Uterus (tissue), 4 donors: ENCODE measurements around the gene LSP1. TPM values are rescaled to one million over a fixed set of nuclear protein-coding genes. Genes with fewer than 3 reads are reported as not detected.
A peak's percentile ranks its signal among the peaks of the same experiment; 100 is the strongest.

Experiments used
- DNase-seq, 2 donors: peaks; one replicate each; pipeline ENCODE4 v3.0.0-alpha.2; 2019 to 2020
- H3K27ac ChIP-seq, 2 donors: fragments of 200-600 bp; sonication (generic); 1 replicate in 1 of 2; 2 replicates in 1 of 2; pipeline ENCODE4 v1.5.1; 2016 to 2018
- H3K27me3 ChIP-seq, 2 donors: fragments of 200-600 bp; sonication (generic); one replicate each; pipeline ENCODE4 v1.5.1; 2018 to 2019; ENCODE audit warnings: control low read depth in 1 of 2
- H3K36me3 ChIP-seq, 2 donors: fragments of 200-600 bp; sonication (generic); one replicate each; pipeline ENCODE4 v1.5.1; 2019; ENCODE audit warnings: control low read depth in 1 of 2
- H3K4me1 ChIP-seq, 2 donors: fragments of 200-600 bp; sonication (generic); one replicate each; pipeline ENCODE4 v1.5.1; 2018 to 2019; ENCODE audit warnings: control low read depth in 1 of 2
- H3K4me3 ChIP-seq, 2 donors: fragments of 200-600 bp; sonication (generic); 1 replicate in 1 of 2; 2 replicates in 1 of 2; pipeline ENCODE4 v1.5.1; 2018 to 2019; ENCODE audit warnings: mild to moderate bottlenecking in 1 of 2
- H3K9me3 ChIP-seq, 2 donors: fragments of 200-600 bp; sonication (generic); one replicate each; pipeline ENCODE4 v1.5.1; 2019; ENCODE audit warnings: control low read depth in 1 of 2
- POLR2A ChIP-seq, 2 donors: fragments of 450-650 bp; IDR thresholded peaks; one replicate each; pipeline ENCODE4 v1.6.1; 2016; ENCODE audit warnings: antibody characterized with exemption in 2 of 2, mild to moderate bottlenecking in 1 of 2, moderate library complexity in 1 of 2
- intact Hi-C: fragments of 100-400 bp; cut with DNase I; formaldehyde crosslinking; loops from one replicate; pipeline ENCODE4 v1.15.1; 2023; ENCODE audit warnings: low total_unique reads
- total RNA-seq, 4 donors: library from RNA; depleted of rRNA in 3 of 4; stranded (reverse); fragments of >200 nt in 3 of 4; gene quantifications; one replicate each; pipeline versions ENCODE4 v1.1.0 to v1.2.4, GENCODE V29; 2014 to 2023
- TF ChIP-seq, protein P1 (sequence below), 4 experiments: fragments of 200-600 bp in 2 of 4; fragments of 450-650 bp in 2 of 4; sonication (generic) in 2 of 4; IDR thresholded peaks; one replicate each; pipeline ENCODE4 v1.5.1; 2016 to 2019; ENCODE audit warnings: antibody characterized with exemption in 4 of 4, mild to moderate bottlenecking in 2 of 4, moderate library complexity in 1 of 4
- donor health status: DM: yes; HTN: yes; CAD: no.

Gene LSP1
- total RNA-seq, 4 donors from 2014 or later = 11.2 to 112 (median 25.1) TPM

GRCh38 chr11:1834779-1835670 is 17.9 kb upstream of the LSP1 start, which contains the start of gene SYT8:
Gene SYT8 (plus strand): TSS chr11:1834990. CDS start chr11:1835106, 116 bp downstream.
- Histone ChIP-seq H3K27ac (no peak within 1 kb of the TSS), H3K4me1 (no peaks in the 10 kb centered on the region), H3K9me3 (no peaks in the 10 kb centered on the region), H3K27me3 (no peaks in the 10 kb centered on the region), H3K36me3 (no peaks in the 10 kb centered on the region), H3K4me3 (no peak within 1 kb of the TSS)
- DNase-seq = no peak
- intact Hi-C loops = loop anchor here (5.0 kb wide), 1 partner anchor 317 kb away; no protein-coding TSS in a partner anchor
- TF ChIP-seq, protein P1, sequence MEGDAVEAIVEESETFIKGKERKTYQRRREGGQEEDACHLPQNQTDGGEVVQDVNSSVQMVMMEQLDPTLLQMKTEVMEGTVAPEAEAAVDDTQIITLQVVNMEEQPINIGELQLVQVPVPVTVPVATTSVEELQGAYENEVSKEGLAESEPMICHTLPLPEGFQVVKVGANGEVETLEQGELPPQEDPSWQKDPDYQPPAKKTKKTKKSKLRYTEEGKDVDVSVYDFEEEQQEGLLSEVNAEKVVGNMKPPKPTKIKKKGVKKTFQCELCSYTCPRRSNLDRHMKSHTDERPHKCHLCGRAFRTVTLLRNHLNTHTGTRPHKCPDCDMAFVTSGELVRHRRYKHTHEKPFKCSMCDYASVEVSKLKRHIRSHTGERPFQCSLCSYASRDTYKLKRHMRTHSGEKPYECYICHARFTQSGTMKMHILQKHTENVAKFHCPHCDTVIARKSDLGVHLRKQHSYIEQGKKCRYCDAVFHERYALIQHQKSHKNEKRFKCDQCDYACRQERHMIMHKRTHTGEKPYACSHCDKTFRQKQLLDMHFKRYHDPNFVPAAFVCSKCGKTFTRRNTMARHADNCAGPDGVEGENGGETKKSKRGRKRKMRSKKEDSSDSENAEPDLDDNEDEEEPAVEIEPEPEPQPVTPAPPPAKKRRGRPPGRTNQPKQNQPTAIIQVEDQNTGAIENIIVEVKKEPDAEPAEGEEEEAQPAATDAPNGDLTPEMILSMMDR (IDR thresholded peaks at IDR 0.05) = no peak
- no peak for TF ChIP-seq POLR2A (IDR thresholded peaks at IDR 0.05)

- Histone ChIP-seq H3K27ac (no peak overlapping the region), H3K4me3 (no peak overlapping the region), H3K36me3 (no peaks in the 10 kb centered on the region), H3K27me3 (no peaks in the 10 kb centered on the region), H3K4me1 (no peaks in the 10 kb centered on the region), H3K9me3 (no peaks in the 10 kb centered on the region)
- intact Hi-C loops = loop anchor here (5.0 kb wide), 1 partner anchor 317 kb away; no protein-coding TSS in a partner anchor
- TF ChIP-seq, protein P1 (IDR thresholded peaks at IDR 0.05) = no peak
- no peak for TF ChIP-seq POLR2A (IDR thresholded peaks at IDR 0.05)
- DNase-seq = no peak
Measured at GRCh38 chr11:1835671-1836010, 17.2 kb upstream of the LSP1 start.

GRCh38 chr11:1836011-1836945 is 16.6 kb upstream of the LSP1 start:
- intact Hi-C loops = loop anchor here (5.0 kb wide), 1 partner anchor 316 kb away; no protein-coding TSS in a partner anchor
- Histone ChIP-seq H3K27me3 (no peaks in the 10 kb centered on the region), H3K36me3 (no peaks in the 10 kb centered on the region), H3K4me3 (no peak overlapping the region), H3K27ac (no peak overlapping the region), H3K4me1 (no peaks in the 10 kb centered on the region), H3K9me3 (no peaks in the 10 kb centered on the region)
- TF ChIP-seq, protein P1 (IDR thresholded peaks at IDR 0.05) = no peak
- no peak for TF ChIP-seq POLR2A (IDR thresholded peaks at IDR 0.05)
- no peak for DNase-seq

- Histone ChIP-seq H3K4me1 (no peaks in the 10 kb centered on the region), H3K27ac (no peak overlapping the region), H3K36me3 (no peaks in the 10 kb centered on the region), H3K9me3 (no peaks in the 10 kb centered on the region), H3K27me3 (no peaks in the 10 kb centered on the region), H3K4me3 (no peak overlapping the region)
- intact Hi-C loops = loop anchor here (5.0 kb wide), 1 partner anchor 315 kb away; no protein-coding TSS in a partner anchor
- TF ChIP-seq, protein P1 (IDR thresholded peaks at IDR 0.05) = peak; percentile 87 to 95 (median 92)
- no peak for TF ChIP-seq POLR2A (IDR thresholded peaks at IDR 0.05)
- DNase-seq = peak; percentile 66 to 78
Measured at GRCh38 chr11:1837171-1838076, 15.5 kb upstream of the LSP1 start.
